HepG2 (cell line): ENCODE data around the gene BASP1. TPM values are rescaled to one million over a fixed set of nuclear protein-coding genes. Genes with fewer than 3 reads are reported as not detected.

Experiments
- ATAC-seq: fragments of 200-7000 bp; cut with Tn5 transposase; 3 replicates; pipeline ENCODE4 v1.9.1; 2020; ENCODE audit warnings: mild to moderate bottlenecking, moderate library complexity
- BruUV-seq: library from RNA; stranded (reverse); fragments of 400-500 nt; replicated peaks from 2 replicates; lab custom pipeline; 2021; lab: Mats Ljungman, UMichigan
- CTCF ChIA-PET: fragments of 300-600 bp; formaldehyde crosslinking; extraction: SDS; loops from one replicate; lab custom pipeline; 2021; ENCODE audit warnings: low total read pairs, inconsistent platforms, low intra/inter-chr PET ratio; lab: Yijun Ruan, JAX
- POLR2A ChIA-PET: fragments of 350-600 bp; sonication (Branson Sonifier 250); formaldehyde crosslinking; loops from one replicate; lab custom pipeline; 2020; ENCODE audit warnings: antibody characterized with exemption, inconsistent platforms; lab: Yijun Ruan, JAX
- DNase-seq: peaks from one replicate; pipeline ENCODE4 v3.0.0-alpha.2; 2015; ENCODE audit warnings: low spot score
- FAIRE-seq: peaks from 3 replicates; lab custom pipeline; 2011; peaks lifted over from hg19 to GRCh38; lab: Jason Lieb, UNC
- H2AFZ ChIP-seq: one replicate; pipeline ENCODE4 v1.6.1; 2011; ENCODE audit warnings: low read length, inconsistent platforms
- H3K27ac ChIP-seq: fragments of 300-600 bp; 3 replicates; pipeline ENCODE4 v1.8.0; 2011; ENCODE audit warnings: mixed run types, mild to moderate bottlenecking, mixed read lengths, low read length, inconsistent platforms; ENCODE audit not compliant: insufficient read depth; ENCODE audit errors: extremely low read length
- H3K27me3 ChIP-seq, 2 experiments: fragments of 200-600 bp in 1 of 2; 2 replicates in 1 of 2; 3 replicates in 1 of 2; pipeline versions ENCODE4 v1.6.0 to v1.8.0; 2011; ENCODE audit warnings: low read length in 2 of 2, mild to moderate bottlenecking in 2 of 2, moderate library complexity in 2 of 2, inconsistent platforms in 1 of 2; ENCODE audit not compliant: insufficient read depth in 2 of 2, control insufficient read depth in 1 of 2
- H3K36me3 ChIP-seq, 2 experiments: fragments of 200-600 bp in 1 of 2; replicated peaks in 1 of 2; 2 replicates in 1 of 2; 3 replicates in 1 of 2; pipeline versions ENCODE4 v1.5.1 to v1.8.0; 2011; ENCODE audit warnings: low read length in 2 of 2, inconsistent platforms in 1 of 2; ENCODE audit not compliant: insufficient read depth in 2 of 2, control insufficient read depth in 1 of 2
- H3K4me1 ChIP-seq: 2 replicates; pipeline ENCODE4 v1.5.1; 2012; ENCODE audit warnings: low read length, inconsistent platforms; ENCODE audit not compliant: insufficient read depth
- H3K4me2 ChIP-seq: 2 replicates; pipeline ENCODE4 v1.6.0; 2011; ENCODE audit warnings: low read depth, low read length, inconsistent platforms
- H3K4me3 ChIP-seq, 3 experiments: fragments of 200-600 bp in 1 of 3; sonication (generic), shearing (Covaris generic) in 1 of 3; replicated peaks in 1 of 3; 2 replicates each; pipeline ENCODE4 v1.5.1; 2011 to 2016; ENCODE audit warnings: low read length in 3 of 3, inconsistent platforms in 2 of 3, low read depth in 2 of 3, mild to moderate bottlenecking in 2 of 3, control low read depth in 1 of 3, mixed read lengths in 1 of 3; ENCODE audit not compliant: insufficient read depth in 1 of 3
- H3K79me2 ChIP-seq: one replicate; pipeline ENCODE4 v1.6.1; 2011; ENCODE audit warnings: low read length, inconsistent platforms; ENCODE audit not compliant: insufficient read depth
- H3K9ac ChIP-seq: 2 replicates; pipeline ENCODE4 v1.6.0; 2011; ENCODE audit warnings: mild to moderate bottlenecking, low read depth, low read length, inconsistent platforms; ENCODE audit not compliant: insufficient read depth
- H3K9me3 ChIP-seq: 2 replicates; pipeline ENCODE4 v1.5.1; 2012; ENCODE audit warnings: mild to moderate bottlenecking, low read length
- H4K20me1 ChIP-seq: 2 replicates; pipeline ENCODE4 v1.6.0; 2011; ENCODE audit warnings: inconsistent platforms, mild to moderate bottlenecking, low read length, moderate library complexity; ENCODE audit not compliant: insufficient read depth
- AGO2 ChIP-seq: fragments of 200-400 bp; formaldehyde crosslinking; optimal IDR thresholded peaks from 2 replicates; pipeline ENCODE3; 2017; ENCODE audit warnings: mild to moderate bottlenecking, low read depth, low read length, moderate library complexity
- ATF1 ChIP-seq: IDR thresholded peaks from 2 replicates; pipeline ENCODE4 v1.6.1; 2016; ENCODE audit warnings: mild to moderate bottlenecking, control low read depth
- BRCA1 ChIP-seq: sonication (generic); formaldehyde crosslinking; IDR thresholded peaks from 2 replicates; pipeline ENCODE4 v1.4.0; 2020; ENCODE audit warnings: missing genetic modification reagents
- MAX ChIP-seq: IDR thresholded peaks from 2 replicates; pipeline ENCODE4 v1.6.1; 2012; ENCODE audit warnings: inconsistent platforms
- MAZ ChIP-seq, 2 experiments: sonication (generic) in 1 of 2; formaldehyde crosslinking in 1 of 2; IDR thresholded peaks; 2 replicates each; pipeline versions ENCODE4 v1.5.0 to v1.6.1; 2012 to 2020; ENCODE audit warnings: low read depth in 2 of 2, mild to moderate bottlenecking in 2 of 2, borderline replicate concordance in 1 of 2, improper control_type of control experiment in 1 of 2, low read length in 1 of 2, missing genetic modification reagents in 1 of 2, moderate library complexity in 1 of 2
- SPEN ChIP-seq: sonication (generic); formaldehyde crosslinking; IDR thresholded peaks from 2 replicates; pipeline ENCODE4 v1.5.1; 2020; ENCODE audit warnings: low read depth, mild to moderate bottlenecking, missing genetic modification reagents
- TBX3 ChIP-seq: fragments of 450-650 bp; IDR thresholded peaks from 2 replicates; pipeline ENCODE4 v1.6.1; 2017; ENCODE audit warnings: antibody characterized with exemption, mild to moderate bottlenecking, inconsistent platforms, borderline replicate concordance
- U2AF1 ChIP-seq: fragments of 200-400 bp; formaldehyde crosslinking; optimal IDR thresholded peaks from 2 replicates; pipeline ENCODE3; 2017; ENCODE audit warnings: mild to moderate bottlenecking, low read depth, low read length
- ZEB1 ChIP-seq: IDR thresholded peaks from 2 replicates; pipeline ENCODE4 v1.6.1; 2012; ENCODE audit warnings: mild to moderate bottlenecking, low read depth, inconsistent platforms; ENCODE audit not compliant: insufficient replicate concordance
- ZNF432 ChIP-seq: sonication (generic); formaldehyde crosslinking; IDR thresholded peaks from 2 replicates; pipeline ENCODE4 v1.5.0; 2020; ENCODE audit warnings: missing genetic modification reagents, mild to moderate bottlenecking, borderline replicate concordance
- ZNF550 ChIP-seq: sonication (generic); formaldehyde crosslinking; IDR thresholded peaks from 2 replicates; pipeline ENCODE4 v1.4.0; 2020; ENCODE audit warnings: mild to moderate bottlenecking, missing genetic modification reagents, borderline replicate concordance
- ZNF713 ChIP-seq: sonication (generic); formaldehyde crosslinking; IDR thresholded peaks from 2 replicates; pipeline ENCODE4 v1.4.0; 2020; ENCODE audit warnings: mild to moderate bottlenecking, missing genetic modification reagents
- ZNF816 ChIP-seq: sonication (generic); formaldehyde crosslinking; IDR thresholded peaks from 2 replicates; pipeline ENCODE4 v1.8.0; 2022; ENCODE audit warnings: missing genetic modification reagents, mild to moderate bottlenecking, borderline replicate concordance
- WGBS: methylation state at CpG from one replicate; pipeline ENCODE4 v1.1.6; 2017; ENCODE audit warnings: low lambda C conversion rate; 5-methylcytosine and 5-hydroxymethylcytosine counted together
- in situ Hi-C: cut with HindIII; loops from 2 replicates; pipeline ENCODE4 v1.10.0; 2017; ENCODE audit warnings: low pct_unique_long_range_greater_than_20kb; ENCODE audit not compliant: extremely low pct_ligation_motif_present
- intact Hi-C: fragments of 100-400 bp; cut with micrococcal nuclease; formaldehyde crosslinking; loops from one replicate; pipeline ENCODE4 v1.10.0; 2022; ENCODE audit not compliant: unreplicated experiment
- polyA plus RNA-seq, 8 experiments: library from polyadenylated mRNA; depleted of rRNA in 3 of 8; stranded (reverse) in 7 of 8; unstranded in 1 of 8; fragments of >200 nt; fragmentation: Illumina TruSeq in 4 of 8; extraction: Trizol in 4 of 8; gene quantifications; 2 replicates each; pipeline versions ENCODE4 v1.2.1 to v1.2.3, GENCODE V29; 2011 to 2016; ENCODE audit warnings: low read depth in 4 of 8, missing spikeins in 1 of 8, mixed read lengths in 1 of 8; ENCODE audit not compliant: insufficient read depth in 1 of 8
- total RNA-seq, 5 experiments: library from RNA; depleted of rRNA; stranded (reverse); fragments of >200 nt; fragmentation: Illumina TruSeq; extraction: Trizol; gene quantifications; 2 replicates each; pipeline ENCODE4 v1.2.3, GENCODE V29; 2016; ENCODE audit warnings: low read depth in 1 of 5

Gene BASP1
- total and polyA plus RNA-seq, 2 of the 13 experiments (the other 11 are each of a cell fraction or from before 2014, with no cell fraction given): 0.04 TPM; not detected in 1

GRCh38 chr5:17219006-17219422 is 1.6 kb downstream of the BASP1 start:
- ChIA-PET CTCF (no interaction called here), POLR2A (no interaction called here)
- H3K4me2 ChIP-seq: no peak overlapping the region
- BruUV-seq: no TSS peak
- no peaks in the 10 kb centered on the region for H3K27me3 ChIP-seq
- WGBS: 72% methylated on average over 5 of the region's 20 CpGs
- H3K36me3 ChIP-seq: no peaks in the 10 kb centered on the region
- TF ChIP-seq MAX: no peak
- TF ChIP-seq AGO2: no peak
- TF ChIP-seq TBX3: no peak
- no peak for TF ChIP-seq BRCA1
- TF ChIP-seq MAZ (IDR thresholded peaks at IDR 0.05; ENCODE audit: borderline replicate concordance, low read depth, low read length): no peak
- no peak for TF ChIP-seq MAZ (CRISPR knock-in tag; IDR thresholded peaks at IDR 0.05; ENCODE audit: low read depth)
- TF ChIP-seq SPEN (CRISPR knock-in tag): no peak
- no peak for TF ChIP-seq ZEB1
- no peak for TF ChIP-seq ZNF550 (CRISPR knock-in tag)
- no peak for TF ChIP-seq ZNF816
- TF ChIP-seq U2AF1: no peak
- TF ChIP-seq ZNF713 (CRISPR knock-in tag): no peak
- TF ChIP-seq ATF1 (CRISPR knock-in tag): no peak
- TF ChIP-seq ZNF432 (CRISPR knock-in tag): no peak
- H3K4me1 ChIP-seq: no peaks in the 10 kb centered on the region
- no peak overlapping the region for H3K4me3 ChIP-seq
- intact Hi-C loops (no loop called here), in situ Hi-C loops (loop anchor here (5.0 kb wide), 1 partner anchor 1088 kb away; no protein-coding TSS in a partner anchor)
- H2AFZ ChIP-seq: no peak overlapping the region
- ATAC-seq (no peak), FAIRE-seq (no peak), DNase-seq (no peak)
- no peaks in the 10 kb centered on the region for H4K20me1 ChIP-seq
- no peaks in the 10 kb centered on the region for H3K79me2 ChIP-seq
- no peak overlapping the region for H3K9ac ChIP-seq
- no peak overlapping the region for H3K27ac ChIP-seq
- H3K9me3 ChIP-seq: no peaks in the 10 kb centered on the region
